GM23338 (cell line): Measurements from ENCODE around the gene PAM. TPM values are rescaled to one million over a fixed set of nuclear protein-coding genes. Genes with fewer than 3 reads are reported as not detected.

Experiments used
- ATAC-seq: fragments of 200-7000 bp; cut with Tn5 transposase; 3 replicates; pipeline ENCODE4 v1.9.1; 2020
- DNase-seq: peaks from one replicate; pipeline ENCODE4 v3.0.0-alpha.2; 2015; ENCODE audit warnings: low spot score
- H2AFZ ChIP-seq: fragments of 200-600 bp; sonication (generic); 2 replicates; pipeline ENCODE4 v1.8.0; 2016; ENCODE audit warnings: antibody characterized with exemption, mild to moderate bottlenecking, moderate library complexity
- H3F3A ChIP-seq: fragments of 200-600 bp; sonication (generic); replicated peaks from 2 replicates; pipeline ENCODE4 v1.8.0; 2017; ENCODE audit warnings: antibody characterized with exemption, mixed run types, low read depth
- H3K27ac ChIP-seq: fragments of 200-600 bp; sonication (generic); 2 replicates; pipeline ENCODE4 v1.6.1; 2016; ENCODE audit warnings: low read depth
- H3K27me3 ChIP-seq: fragments of 200-600 bp; sonication (generic); 2 replicates; pipeline ENCODE4 v1.8.0; 2016; ENCODE audit warnings: mild to moderate bottlenecking, mixed run types, moderate library complexity; ENCODE audit not compliant: insufficient read depth
- H3K36me3 ChIP-seq: fragments of 200-600 bp; sonication (generic); 2 replicates; pipeline ENCODE4 v1.8.0; 2016; ENCODE audit warnings: mild to moderate bottlenecking; ENCODE audit not compliant: insufficient read depth
- H3K4me1 ChIP-seq: fragments of 200-600 bp; sonication (generic); 2 replicates; pipeline ENCODE4 v1.8.0; 2016; ENCODE audit warnings: mild to moderate bottlenecking, moderate library complexity; ENCODE audit not compliant: insufficient read depth
- H3K4me2 ChIP-seq: fragments of 200-600 bp; sonication (generic); 2 replicates; pipeline ENCODE4 v1.7.1; 2017; ENCODE audit warnings: mixed run types
- H3K4me3 ChIP-seq: fragments of 200-600 bp; sonication (generic); 2 replicates; pipeline ENCODE4 v1.6.1; 2016; ENCODE audit warnings: mixed run types
- H3K79me2 ChIP-seq: fragments of 200-600 bp; sonication (generic); replicated peaks from 2 replicates; pipeline ENCODE4 v1.8.0; 2017; ENCODE audit warnings: mild to moderate bottlenecking; ENCODE audit not compliant: insufficient read depth
- H3K9me2 ChIP-seq: fragments of 200-600 bp; sonication (generic); 2 replicates; pipeline ENCODE4 v1.8.0; 2017; ENCODE audit not compliant: insufficient read depth
- H4K20me1 ChIP-seq: fragments of 200-600 bp; sonication (generic); replicated peaks from 2 replicates; pipeline ENCODE4 v1.8.0; 2017; ENCODE audit warnings: mild to moderate bottlenecking; ENCODE audit not compliant: insufficient read depth
- H3K27ac Mint-ChIP-seq: 2 replicates; pipeline ENCODE4 v1.8.0; 2020; ENCODE audit warnings: inconsistent platforms, mild to moderate bottlenecking, moderate library complexity, mixed read lengths
- H3K27me3 Mint-ChIP-seq: 3 replicates; pipeline ENCODE4 v1.8.0; 2022; ENCODE audit warnings: low read depth, mild to moderate bottlenecking, moderate library complexity, mixed read lengths, inconsistent platforms; ENCODE audit not compliant: insufficient read depth, poor library complexity
- H3K36me3 Mint-ChIP-seq: 3 replicates; pipeline ENCODE4 v1.8.0; 2021; ENCODE audit warnings: low read depth, mild to moderate bottlenecking, inconsistent platforms, moderate library complexity, mixed read lengths
- H3K4me1 Mint-ChIP-seq: 3 replicates; pipeline ENCODE4 v1.8.0; 2020; ENCODE audit warnings: mild to moderate bottlenecking, inconsistent platforms, mixed read lengths
- H3K4me3 Mint-ChIP-seq: 3 replicates; pipeline ENCODE4 v1.8.0; 2021; ENCODE audit warnings: moderate library complexity, mild to moderate bottlenecking, inconsistent platforms, mixed read lengths
- H3K9me3 Mint-ChIP-seq: 3 replicates; pipeline ENCODE4 v1.8.0; 2020; ENCODE audit warnings: moderate library complexity, mild to moderate bottlenecking, inconsistent platforms, mixed read lengths
- CREB1 ChIP-seq: fragments of 250-450 bp; sonication (Bioruptor Pico); IDR thresholded peaks from 2 replicates; pipeline ENCODE4 v1.5.0; 2020; ENCODE audit warnings: low read depth, mild to moderate bottlenecking, moderate library complexity
- CTCF ChIP-seq, 2 experiments: fragments of 200-600 bp in 1 of 2; sonication (generic) in 1 of 2; conservative IDR thresholded peaks; 2 replicates each; pipeline versions ENCODE4 v1.5.1 to v1.6.1; 2016 to 2017; ENCODE audit warnings: antibody characterized with exemption in 2 of 2, low read depth in 2 of 2, mild to moderate bottlenecking in 2 of 2, moderate library complexity in 1 of 2
- EZH2 ChIP-seq: fragments of 200-600 bp; sonication (generic); IDR thresholded peaks from one replicate; pipeline ENCODE4 v1.8.0; 2017; ENCODE audit warnings: antibody characterized with exemption, mild to moderate bottlenecking, low read depth; ENCODE audit not compliant: unreplicated experiment
- EZH2phosphoT487 ChIP-seq: fragments of 200-600 bp; sonication (generic); IDR thresholded peaks from one replicate; pipeline ENCODE4 v1.8.1; 2018; ENCODE audit warnings: antibody characterized with exemption; ENCODE audit not compliant: unreplicated experiment
- JUNB ChIP-seq: IDR thresholded peaks from one replicate; pipeline ENCODE4 v1.6.1; 2016; ENCODE audit warnings: antibody characterized with exemption; ENCODE audit not compliant: unreplicated experiment
- STAT1 ChIP-seq: IDR thresholded peaks from one replicate; pipeline ENCODE4 v1.6.1; 2016; ENCODE audit warnings: antibody characterized with exemption; ENCODE audit not compliant: unreplicated experiment
- ZNF462 ChIP-seq: fragments of 250-450 bp; sonication (Bioruptor Pico); IDR thresholded peaks from 2 replicates; pipeline ENCODE4 v1.5.0; 2020; ENCODE audit warnings: mild to moderate bottlenecking, moderate library complexity
- polyA plus RNA-seq: library from polyadenylated mRNA; unstranded; fragments of >200 nt; fragmentation: Nextera tagmentation; extraction: Ambion mirVana; gene quantifications from 2 replicates; pipeline ENCODE4 v1.2.1, GENCODE V29; 2016
- total RNA-seq: library from RNA; depleted of rRNA; stranded (reverse); fragments of >200 nt; shearing (Covaris generic); gene quantifications from 2 replicates; pipeline ENCODE4 v1.2.3, GENCODE V29; 2014
- TF ChIP-seq, protein P1 (sequence below): IDR thresholded peaks from one replicate; pipeline ENCODE4 v1.6.1; 2018; ENCODE audit warnings: antibody characterized with exemption; ENCODE audit not compliant: unreplicated experiment

Gene PAM
- total and polyA plus RNA-seq, 2 experiments from 2014 or later, result 33.9 to 79.4 TPM

- no peak for TF ChIP-seq ZNF462
- TF ChIP-seq EZH2phosphoT487, result no peak
- no peak for TF ChIP-seq JUNB
- TF ChIP-seq, protein P1, sequence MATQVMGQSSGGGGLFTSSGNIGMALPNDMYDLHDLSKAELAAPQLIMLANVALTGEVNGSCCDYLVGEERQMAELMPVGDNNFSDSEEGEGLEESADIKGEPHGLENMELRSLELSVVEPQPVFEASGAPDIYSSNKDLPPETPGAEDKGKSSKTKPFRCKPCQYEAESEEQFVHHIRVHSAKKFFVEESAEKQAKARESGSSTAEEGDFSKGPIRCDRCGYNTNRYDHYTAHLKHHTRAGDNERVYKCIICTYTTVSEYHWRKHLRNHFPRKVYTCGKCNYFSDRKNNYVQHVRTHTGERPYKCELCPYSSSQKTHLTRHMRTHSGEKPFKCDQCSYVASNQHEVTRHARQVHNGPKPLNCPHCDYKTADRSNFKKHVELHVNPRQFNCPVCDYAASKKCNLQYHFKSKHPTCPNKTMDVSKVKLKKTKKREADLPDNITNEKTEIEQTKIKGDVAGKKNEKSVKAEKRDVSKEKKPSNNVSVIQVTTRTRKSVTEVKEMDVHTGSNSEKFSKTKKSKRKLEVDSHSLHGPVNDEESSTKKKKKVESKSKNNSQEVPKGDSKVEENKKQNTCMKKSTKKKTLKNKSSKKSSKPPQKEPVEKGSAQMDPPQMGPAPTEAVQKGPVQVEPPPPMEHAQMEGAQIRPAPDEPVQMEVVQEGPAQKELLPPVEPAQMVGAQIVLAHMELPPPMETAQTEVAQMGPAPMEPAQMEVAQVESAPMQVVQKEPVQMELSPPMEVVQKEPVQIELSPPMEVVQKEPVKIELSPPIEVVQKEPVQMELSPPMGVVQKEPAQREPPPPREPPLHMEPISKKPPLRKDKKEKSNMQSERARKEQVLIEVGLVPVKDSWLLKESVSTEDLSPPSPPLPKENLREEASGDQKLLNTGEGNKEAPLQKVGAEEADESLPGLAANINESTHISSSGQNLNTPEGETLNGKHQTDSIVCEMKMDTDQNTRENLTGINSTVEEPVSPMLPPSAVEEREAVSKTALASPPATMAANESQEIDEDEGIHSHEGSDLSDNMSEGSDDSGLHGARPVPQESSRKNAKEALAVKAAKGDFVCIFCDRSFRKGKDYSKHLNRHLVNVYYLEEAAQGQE, result no peak
Measured at GRCh38 chr5:102815084-102815483, 60.0 kb downstream of the PAM start (continued).

DNA sequence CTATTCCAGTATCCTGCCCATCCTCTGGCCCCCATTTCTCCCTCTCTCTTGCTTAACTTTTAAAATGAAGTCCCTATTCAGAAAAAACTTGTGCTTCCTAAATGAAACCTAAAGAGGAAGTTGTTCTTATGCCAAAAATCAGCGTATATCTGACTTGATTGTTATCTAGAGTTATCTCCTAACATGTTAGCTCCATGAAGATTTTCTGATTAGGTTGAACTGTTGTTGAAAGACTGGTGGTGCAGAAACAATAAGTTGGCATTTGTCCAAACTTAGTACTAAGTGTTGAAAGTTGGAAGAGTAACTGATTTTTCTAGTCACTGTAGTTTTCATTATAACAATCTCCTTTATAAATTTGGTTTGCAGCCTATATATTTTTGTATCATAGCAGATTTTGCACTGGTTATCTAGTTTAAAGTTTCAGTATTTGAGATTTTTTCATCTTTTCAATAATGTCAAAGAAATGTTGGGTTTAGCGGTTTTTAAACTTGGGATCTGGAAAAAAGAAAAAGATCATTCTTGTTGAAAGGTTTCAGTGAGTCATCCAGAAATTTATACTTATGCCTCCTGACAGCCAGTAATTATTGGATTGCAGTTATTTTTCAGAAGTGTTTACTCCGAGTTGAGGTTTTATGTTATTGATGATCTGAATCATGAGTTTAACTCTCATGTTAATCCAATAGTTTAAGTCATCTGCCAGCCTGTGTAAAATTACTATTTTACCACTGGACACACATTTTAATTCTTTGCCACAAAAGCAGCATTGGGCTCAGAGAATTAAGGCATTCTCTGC is 60.6 kb downstream of the PAM start:
- Histone ChIP-seq H3K27ac (no peak overlapping the region), H3K9me2 (no peaks in the 10 kb centered on the region), H3K4me3 (no peak overlapping the region), H3K36me3 (no peaks in the 10 kb centered on the region), H3K27me3 (no peaks in the 10 kb centered on the region), H4K20me1 (no peaks in the 10 kb centered on the region), H2AFZ (no peak overlapping the region), H3K79me2 (no peaks in the 10 kb centered on the region), H3K4me1 (no peaks in the 10 kb centered on the region; the same call in 1 of the 2 replicates), H3F3A (no peaks in the 10 kb centered on the region), H3K4me2 (no peak overlapping the region)
- ATAC-seq, result no peak
- H3K27me3 Mint-ChIP-seq, result no peaks in the 10 kb centered on the region
- H3K4me3 Mint-ChIP-seq, result no peak overlapping the region
- H3K4me1 Mint-ChIP-seq, result peaks cover 11% of the 10 kb centered on the region
- H3K9me3 Mint-ChIP-seq, result no peaks in the 10 kb centered on the region
- no peaks in the 10 kb centered on the region for H3K36me3 Mint-ChIP-seq
- DNase-seq, result no peak
- H3K27ac Mint-ChIP-seq, result no peak overlapping the region
- no peak for TF ChIP-seq CREB1 (CRISPR knock-in tag)
- no peak for TF ChIP-seq CTCF (conservative IDR thresholded peaks at IDR 0.05; ENCODE audit: low read depth in 2 of 2)
- TF ChIP-seq EZH2, result no peak
- no peak for TF ChIP-seq STAT1
